AG09319 (cell line): ENCODE data around the gene MEF2C.

Experiments used
- DNase-seq: peaks from one replicate; pipeline ENCODE4 v3.0.0-alpha.2; 2010; ENCODE audit warnings: low read depth; ENCODE audit errors: extremely low read depth
- TF ChIP-seq, protein P1 (sequence below): IDR thresholded peaks from 2 replicates; pipeline ENCODE4 v1.5.1; 2011; ENCODE audit warnings: low read depth, mild to moderate bottlenecking, inconsistent platforms, low read length, moderate library complexity

Gene MEF2C

DNA sequence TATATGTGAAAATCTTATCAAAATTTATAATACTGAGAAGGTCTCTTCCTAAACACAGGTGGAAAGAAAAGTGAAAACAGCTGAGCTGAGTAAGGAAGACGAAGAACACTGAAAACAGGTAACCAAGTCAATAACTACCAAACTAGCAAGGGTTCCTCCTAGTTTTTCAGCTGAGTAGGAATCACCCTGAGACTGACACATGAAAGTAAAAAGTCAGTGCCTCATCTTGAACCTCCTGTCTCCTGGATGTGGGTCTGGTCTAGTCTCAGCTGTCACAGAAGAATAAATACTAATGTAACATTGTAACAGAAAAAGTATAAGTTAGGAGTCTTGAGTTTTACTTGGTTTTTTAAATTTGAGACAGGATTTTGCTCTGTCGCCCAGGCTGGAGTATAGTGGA, 121.0 kb downstream of the MEF2C start:
- TF ChIP-seq, protein P1, sequence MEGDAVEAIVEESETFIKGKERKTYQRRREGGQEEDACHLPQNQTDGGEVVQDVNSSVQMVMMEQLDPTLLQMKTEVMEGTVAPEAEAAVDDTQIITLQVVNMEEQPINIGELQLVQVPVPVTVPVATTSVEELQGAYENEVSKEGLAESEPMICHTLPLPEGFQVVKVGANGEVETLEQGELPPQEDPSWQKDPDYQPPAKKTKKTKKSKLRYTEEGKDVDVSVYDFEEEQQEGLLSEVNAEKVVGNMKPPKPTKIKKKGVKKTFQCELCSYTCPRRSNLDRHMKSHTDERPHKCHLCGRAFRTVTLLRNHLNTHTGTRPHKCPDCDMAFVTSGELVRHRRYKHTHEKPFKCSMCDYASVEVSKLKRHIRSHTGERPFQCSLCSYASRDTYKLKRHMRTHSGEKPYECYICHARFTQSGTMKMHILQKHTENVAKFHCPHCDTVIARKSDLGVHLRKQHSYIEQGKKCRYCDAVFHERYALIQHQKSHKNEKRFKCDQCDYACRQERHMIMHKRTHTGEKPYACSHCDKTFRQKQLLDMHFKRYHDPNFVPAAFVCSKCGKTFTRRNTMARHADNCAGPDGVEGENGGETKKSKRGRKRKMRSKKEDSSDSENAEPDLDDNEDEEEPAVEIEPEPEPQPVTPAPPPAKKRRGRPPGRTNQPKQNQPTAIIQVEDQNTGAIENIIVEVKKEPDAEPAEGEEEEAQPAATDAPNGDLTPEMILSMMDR = no peak
- no peak for DNase-seq

DNA sequence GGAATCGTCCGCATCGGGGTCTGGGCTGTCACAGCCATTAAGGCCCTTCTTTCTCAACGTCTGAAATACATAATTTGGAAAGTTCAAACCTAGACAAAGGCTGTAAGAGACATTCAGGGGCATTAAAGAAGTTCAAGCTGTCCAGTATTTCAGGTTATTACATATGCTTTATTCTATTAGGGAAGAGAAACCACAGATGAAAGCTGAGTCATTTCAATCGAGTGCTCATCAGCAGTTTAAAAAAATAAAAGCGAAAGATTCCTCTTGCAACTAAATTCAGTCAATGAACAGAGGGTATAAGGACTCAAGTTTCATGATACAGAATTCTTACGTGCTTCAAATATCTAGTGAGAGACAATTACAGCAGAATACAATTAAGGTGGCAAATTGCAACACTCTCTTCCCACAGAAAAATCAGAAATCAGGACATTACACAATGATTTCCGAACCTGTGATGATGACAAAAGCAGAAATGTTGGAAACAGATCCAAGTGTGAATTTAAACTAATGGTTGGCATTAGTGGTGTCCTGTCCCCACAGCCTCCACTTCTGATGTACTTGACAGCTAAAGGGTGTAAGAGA, 121.6 kb downstream of the MEF2C start:
- TF ChIP-seq, protein P1 = no peak
- no peak for DNase-seq

DNA sequence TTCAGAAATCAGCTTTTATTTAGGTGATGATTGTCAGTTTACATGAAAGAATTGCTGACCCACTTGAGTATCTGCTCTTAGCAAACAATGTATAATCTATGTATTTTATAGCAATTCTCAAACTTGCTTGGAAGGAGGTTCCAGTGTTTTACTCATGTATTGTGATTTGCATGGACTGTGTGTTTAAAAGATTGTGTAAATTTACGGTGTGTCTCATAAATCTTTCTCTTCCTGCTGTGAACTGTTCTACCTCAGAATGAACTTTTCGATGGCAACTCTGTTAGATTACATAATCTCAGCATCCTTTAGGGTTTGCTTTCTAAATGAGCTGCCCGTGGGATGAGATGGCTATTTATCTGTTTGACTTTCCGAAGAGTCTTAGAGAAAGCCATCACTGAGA, 122.5 kb downstream of the MEF2C start:
- TF ChIP-seq, protein P1 = no peak
- DNase-seq = no peak

DNA sequence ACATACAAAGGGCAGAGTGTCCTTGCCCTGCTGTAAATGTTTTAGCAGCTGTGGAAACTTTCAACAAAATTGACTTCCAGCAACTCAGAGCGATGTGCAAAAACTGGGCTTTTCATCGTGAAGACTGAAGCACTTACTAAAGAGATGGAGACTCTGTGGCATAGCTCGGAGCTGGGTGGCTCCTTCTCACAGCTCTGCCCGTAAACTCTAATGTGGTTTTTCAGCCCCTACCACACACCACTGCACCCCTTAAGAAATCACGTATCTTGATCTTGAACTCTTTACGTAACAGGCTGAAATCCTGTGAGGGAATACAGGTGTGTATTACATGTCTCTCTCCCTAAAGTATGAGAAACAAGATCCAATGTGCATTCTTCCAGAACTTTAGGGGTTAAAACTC, 124.4 kb downstream of the MEF2C start:
- TF ChIP-seq, protein P1 = no peak
- DNase-seq = no peak

DNA sequence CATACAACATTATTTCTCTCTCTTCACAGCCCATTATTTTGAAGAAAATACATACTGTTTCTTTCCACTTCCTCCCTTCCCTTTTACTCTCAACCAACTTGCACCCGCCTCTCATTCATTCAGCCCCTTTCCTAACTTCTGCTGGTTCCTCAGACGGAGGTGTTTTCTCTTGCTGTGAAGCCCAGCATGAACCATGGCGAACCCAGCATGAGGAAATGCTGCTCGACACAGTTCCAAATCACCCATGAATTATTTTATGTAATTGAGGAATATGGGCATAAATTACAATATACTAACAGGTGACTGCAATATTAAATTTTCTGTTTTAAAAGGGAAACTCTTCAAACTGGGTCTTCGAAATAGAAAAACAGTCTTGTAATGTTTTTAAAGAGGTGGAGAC, 124.8 kb downstream of the MEF2C start:
- no peak for DNase-seq
- TF ChIP-seq, protein P1 = no peak

DNA sequence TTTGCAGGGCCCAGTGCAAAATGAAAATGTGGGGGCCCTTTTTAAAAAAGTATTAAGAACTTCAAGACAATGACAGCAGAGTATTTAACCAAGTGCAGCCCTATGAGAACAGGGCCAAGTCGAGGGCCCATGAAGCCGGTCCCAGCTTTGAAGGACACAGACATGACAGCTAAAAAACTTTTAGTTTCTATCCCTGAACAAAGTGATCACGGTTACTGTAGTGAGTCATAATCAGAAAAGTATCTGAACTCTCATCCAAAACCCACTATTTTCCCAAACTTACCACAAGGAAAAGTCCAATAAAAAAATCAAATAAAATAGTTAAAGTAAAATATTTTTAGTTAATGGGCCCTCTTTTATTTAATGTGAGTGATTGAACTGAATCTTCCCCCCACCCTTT, 126.0 kb downstream of the MEF2C start:
- TF ChIP-seq, protein P1 = no peak
- DNase-seq = no peak

DNA sequence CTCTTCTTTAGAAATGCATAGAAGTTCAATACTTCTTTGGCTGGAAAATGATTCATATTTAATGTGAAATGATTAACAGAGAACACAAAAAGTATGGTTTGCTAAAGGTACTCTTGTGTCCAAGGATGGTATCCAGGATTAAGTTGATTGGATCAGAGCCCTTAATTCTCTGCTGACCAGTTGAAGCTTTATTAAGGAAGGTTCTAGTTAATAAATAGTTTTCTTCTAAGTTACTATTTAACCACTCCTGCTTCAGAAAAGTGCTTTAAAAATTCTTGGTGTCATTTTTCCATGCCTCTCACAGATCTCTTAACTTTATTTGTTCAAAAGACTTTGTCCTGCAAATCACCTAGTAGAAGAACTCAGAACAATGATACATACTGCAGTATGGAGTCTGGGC, 134.3 kb downstream of the MEF2C start:
- TF ChIP-seq, protein P1 = no peak
- no peak for DNase-seq
